ENCODE measurements around the gene IP6K1.

DNA sequence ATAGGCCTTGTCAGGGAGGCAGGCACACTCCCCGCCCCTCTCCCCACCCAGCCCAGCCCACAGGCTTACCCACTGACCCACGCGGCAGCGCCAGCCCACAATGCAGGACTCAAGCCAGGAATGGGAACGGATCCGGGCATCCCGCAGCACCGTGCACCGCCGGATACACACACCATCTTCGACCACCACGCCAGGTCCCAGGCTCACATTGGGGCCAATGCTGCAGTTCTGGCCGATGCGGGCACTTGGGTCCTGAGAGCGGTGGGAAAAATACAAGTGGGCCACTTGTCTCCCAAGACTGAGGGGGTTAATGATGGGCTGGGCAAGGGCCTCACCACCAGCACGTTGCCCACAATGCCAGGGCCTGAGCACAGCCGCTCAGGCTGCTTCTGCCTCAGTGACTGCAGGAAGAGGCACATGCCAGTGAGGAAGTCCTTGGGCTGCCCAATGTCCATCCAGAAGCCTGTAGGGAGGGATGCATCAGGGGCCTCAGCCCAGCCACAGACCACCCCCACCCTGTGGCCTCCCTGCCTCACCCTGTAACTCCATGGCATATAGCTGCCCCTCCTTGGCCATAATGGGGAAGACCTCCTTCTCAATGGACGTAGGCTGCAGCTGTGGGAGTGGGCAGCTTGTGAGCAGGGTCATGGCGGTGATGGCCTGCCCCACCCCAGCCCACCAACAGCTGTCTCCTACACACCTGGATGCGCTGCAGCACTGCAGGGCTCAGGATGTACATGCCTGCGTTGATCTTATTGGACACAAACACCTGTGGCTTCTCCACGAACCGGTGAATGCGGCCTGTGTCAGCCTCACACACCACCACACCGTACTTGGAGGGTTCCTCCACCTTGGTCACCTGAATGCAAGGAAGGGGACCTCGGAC is 64.2 kb downstream of the IP6K1 start:
- TF ChIP-seq CTCF (IDR thresholded peaks at IDR 0.05 in 8 of 11, conservative IDR thresholded peaks at IDR 0.05 in 3 of 11) (no peak), POLR2AphosphoS5 (IDR thresholded peaks at IDR 0.05) (peak; percentile 7 to 65 (median 24)), POLR2A (IDR thresholded peaks at IDR 0.05) (no peak)
